ENCODE results near the gene NLRC5.
A peak's percentile ranks its signal among the peaks of the same experiment; 100 is the strongest.
"Not testable (repeated sequence)": the region's sequence is repeated elsewhere in the genome, so short reads cannot be mapped to it uniquely, and the experiment has no call there.

Gene NLRC5

GRCh38 chr16:56973294-56973689 is 16.1 kb upstream of the NLRC5 start:
- no peaks in the 10 kb centered on the region for H3K9me3 ChIP-seq (replicated peaks; ENCODE audit: insufficient read depth, low read length)
- H2AFZ ChIP-seq (ENCODE audit: low read length): no peak overlapping the region
- TF ChIP-seq EZH2 (optimal IDR thresholded peaks at IDR 0.05; ENCODE audit: low read depth, low read length) (no peak), CTCF (IDR thresholded peaks at IDR 0.05; ENCODE audit: low read length) (no peak), EZH2phosphoT487 (IDR thresholded peaks at IDR 0.05; ENCODE audit: low read length) (no peak)
- H4K20me1 ChIP-seq (ENCODE audit: insufficient read depth, low read length): no peaks in the 10 kb centered on the region
- peaks cover 6% of the 10 kb centered on the region; the same call in 1 of the 2 replicates for H3F3A ChIP-seq (ENCODE audit: insufficient read depth, low read length)
- peaks cover 26% of the 10 kb centered on the region; the same call in 1 of the 2 replicates for H3K27me3 ChIP-seq (replicated peaks; ENCODE audit: insufficient read depth, low read length)
- no peaks in the 10 kb centered on the region for H3K9me2 ChIP-seq (replicated peaks; ENCODE audit: insufficient read depth, low read length)
- no peaks in the 10 kb centered on the region for H3K79me2 ChIP-seq (ENCODE audit: low read length)
- peak overlapping the region; percentile 54; the same call in 1 of the 2 replicates for H3K4me2 ChIP-seq (ENCODE audit: low read depth, low read length)
- peaks cover 15% of the 10 kb centered on the region for H3K4me1 ChIP-seq (ENCODE audit: low read length)
- DNase-seq: no peak
- H3K36me3 ChIP-seq (replicated peaks; ENCODE audit: insufficient read depth, low read length): no peaks in the 10 kb centered on the region
- H3K4me3 ChIP-seq (ENCODE audit: low read length): no peak overlapping the region
- no peak overlapping the region for H3K9ac ChIP-seq (ENCODE audit: low read length)
- H3K27ac ChIP-seq (ENCODE audit: low read length): no peak overlapping the region

GRCh38 chr16:56973899-56974298 is 15.5 kb upstream of the NLRC5 start:
- H3K9me2 ChIP-seq (replicated peaks; ENCODE audit: insufficient read depth, low read length); H4K20me1 ChIP-seq (ENCODE audit: insufficient read depth, low read length); H3F3A ChIP-seq (ENCODE audit: insufficient read depth, low read length); H3K9ac ChIP-seq (ENCODE audit: low read length); H3K36me3 ChIP-seq (replicated peaks; ENCODE audit: insufficient read depth, low read length); H3K27ac ChIP-seq (ENCODE audit: low read length); H3K79me2 ChIP-seq (ENCODE audit: low read length); H2AFZ ChIP-seq (ENCODE audit: low read length); H3K9me3 ChIP-seq (replicated peaks; ENCODE audit: insufficient read depth, low read length): not testable (repeated sequence)
- peaks cover 29% of the 10 kb centered on the region; the same call in 1 of the 2 replicates for H3K27me3 ChIP-seq (replicated peaks; ENCODE audit: insufficient read depth, low read length)
- peak; percentile 61 for DNase-seq
- H3K4me1 ChIP-seq (ENCODE audit: low read length): peaks cover 15% of the 10 kb centered on the region
- H3K4me3 ChIP-seq (ENCODE audit: low read length): peak overlapping the region; percentile 29; the same call in 1 of the 2 replicates
- peak overlapping the region; percentile 54; the same call in 1 of the 2 replicates for H3K4me2 ChIP-seq (ENCODE audit: low read depth, low read length)

GRCh38 chr16:56974549-56975300 is 14.6 kb upstream of the NLRC5 start:
- no peaks in the 10 kb centered on the region for H3K9me2 ChIP-seq (replicated peaks; ENCODE audit: insufficient read depth, low read length)
- H3K79me2 ChIP-seq (ENCODE audit: low read length): no peaks in the 10 kb centered on the region
- no peak for DNase-seq
- H3K27ac ChIP-seq (ENCODE audit: low read length): no peak overlapping the region
- TF ChIP-seq CTCF (IDR thresholded peaks at IDR 0.05; ENCODE audit: low read length): no peak
- no peak for TF ChIP-seq EZH2phosphoT487 (IDR thresholded peaks at IDR 0.05; ENCODE audit: low read length)
- no peak for TF ChIP-seq EZH2 (optimal IDR thresholded peaks at IDR 0.05; ENCODE audit: low read depth, low read length)
- H2AFZ ChIP-seq (ENCODE audit: low read length): no peak overlapping the region
- no peaks in the 10 kb centered on the region for H3K36me3 ChIP-seq (replicated peaks; ENCODE audit: insufficient read depth, low read length)
- no peaks in the 10 kb centered on the region for H4K20me1 ChIP-seq (ENCODE audit: insufficient read depth, low read length)
- no peak overlapping the region for H3K9ac ChIP-seq (ENCODE audit: low read length)
- peaks cover 15% of the 10 kb centered on the region for H3K4me1 ChIP-seq (ENCODE audit: low read length)
- peaks cover 6% of the 10 kb centered on the region; the same call in 1 of the 2 replicates for H3F3A ChIP-seq (ENCODE audit: insufficient read depth, low read length)
- H3K4me2 ChIP-seq (ENCODE audit: low read depth, low read length): peak overlapping the region; percentile 54; the same call in 1 of the 2 replicates
- H3K27me3 ChIP-seq (replicated peaks; ENCODE audit: insufficient read depth, low read length): peaks cover 37% of the 10 kb centered on the region
- H3K4me3 ChIP-seq (ENCODE audit: low read length): no peak overlapping the region
- no peaks in the 10 kb centered on the region for H3K9me3 ChIP-seq (replicated peaks; ENCODE audit: insufficient read depth, low read length)

- Histone ChIP-seq H3K9me3 (replicated peaks; ENCODE audit: insufficient read depth, low read length) (no peaks in the 10 kb centered on the region), H3K36me3 (replicated peaks; ENCODE audit: insufficient read depth, low read length) (no peaks in the 10 kb centered on the region), H3K4me3 (ENCODE audit: low read length) (no peak overlapping the region), H2AFZ (ENCODE audit: low read length) (no peak overlapping the region), H4K20me1 (ENCODE audit: insufficient read depth, low read length) (no peaks in the 10 kb centered on the region), H3K27me3 (replicated peaks; ENCODE audit: insufficient read depth, low read length) (peaks cover 45% of the 10 kb centered on the region), H3K9ac (ENCODE audit: low read length) (no peak overlapping the region), H3K4me2 (ENCODE audit: low read depth, low read length) (no peak overlapping the region), H3F3A (ENCODE audit: insufficient read depth, low read length) (peaks cover 6% of the 10 kb centered on the region; the same call in 1 of the 2 replicates), H3K9me2 (replicated peaks; ENCODE audit: insufficient read depth, low read length) (no peaks in the 10 kb centered on the region), H3K27ac (ENCODE audit: low read length) (no peak overlapping the region), H3K79me2 (ENCODE audit: low read length) (no peaks in the 10 kb centered on the region), H3K4me1 (ENCODE audit: low read length) (peaks cover 15% of the 10 kb centered on the region)
- no peak for TF ChIP-seq EZH2phosphoT487 (IDR thresholded peaks at IDR 0.05; ENCODE audit: low read length)
- TF ChIP-seq EZH2 (optimal IDR thresholded peaks at IDR 0.05; ENCODE audit: low read depth, low read length): no peak
- no peak for TF ChIP-seq CTCF (IDR thresholded peaks at IDR 0.05; ENCODE audit: low read length)
- no peak for DNase-seq
Measured at GRCh38 chr16:56975714-56976113, 13.6 kb upstream of the NLRC5 start.
